Psoas muscle (tissue), 8 donors: Measurements from ENCODE around the gene PTPRO. TPM values are rescaled to one million over a fixed set of nuclear protein-coding genes. Genes with fewer than 3 reads are reported as not detected.
A peak's percentile ranks its signal among the peaks of the same experiment; 100 is the strongest.

Source experiments
- ATAC-seq, 4 donors: fragments of 200-7000 bp; cut with Tn5 transposase; one replicate each; pipeline ENCODE4 v1.9.1; 2020; ENCODE audit warnings: moderate library complexity in 3 of 4, mild to moderate bottlenecking in 2 of 4
- DNase-seq, 2 donors: peaks; one replicate each; pipeline ENCODE4 v3.0.0-alpha.2; 2020
- H3K27ac ChIP-seq: fragments of 200-600 bp; one replicate; pipeline ENCODE4 v1.8.0; 2022
- H3K27me3 ChIP-seq, 3 donors: fragments of 200-600 bp in 1 of 3; one replicate each; pipeline versions ENCODE4 v1.6.1 to v1.8.0; 2013 to 2022; ENCODE audit warnings: low read length in 2 of 3, mild to moderate bottlenecking in 2 of 3, moderate library complexity in 1 of 3; ENCODE audit not compliant: insufficient read depth in 3 of 3
- H3K36me3 ChIP-seq, 2 donors: fragments of 200-600 bp in 1 of 2; one replicate each; pipeline versions ENCODE4 v1.6.1 to v1.8.0; 2013 to 2022; ENCODE audit warnings: low read depth in 1 of 2, mild to moderate bottlenecking in 1 of 2, moderate library complexity in 1 of 2; ENCODE audit not compliant: insufficient read depth in 1 of 2
- H3K4me1 ChIP-seq: fragments of 200-600 bp; one replicate; pipeline ENCODE4 v1.8.0; 2022
- H3K4me3 ChIP-seq: fragments of 200-600 bp; one replicate; pipeline ENCODE4 v1.8.0; 2022; ENCODE audit warnings: mild to moderate bottlenecking
- H3K9me3 ChIP-seq: fragments of 200-600 bp; one replicate; pipeline ENCODE4 v1.8.0; 2022
- CTCF ChIP-seq: fragments of 200-600 bp; IDR thresholded peaks from one replicate; pipeline ENCODE4 v1.8.0; 2022; ENCODE audit warnings: antibody characterized with exemption
- WGBS, 3 donors: extraction: QIAGEN DNeasy Blood & Tissue Kit; methylation state at CpG; one replicate each; pipeline versions ENCODE4 v1.1.6 to v1.1.7; 2013; 5-methylcytosine and 5-hydroxymethylcytosine counted together
- intact Hi-C, 2 donors: fragments of 100-400 bp; cut with DNase I; formaldehyde crosslinking; loops; one replicate each; pipeline versions ENCODE4 v1.11.0 to v1.14.2; 2022
- polyA plus RNA-seq, 3 donors: library from polyadenylated mRNA; stranded (reverse); fragments of 200-250 nt; gene quantifications; one replicate each; pipeline ENCODE4 v1.2.3, GENCODE V29; 2013
- total RNA-seq, 4 donors: library from RNA; stranded (reverse); fragmentation: NEBNext Ultra II Directional in 2 of 4; extraction: Animal tissue kit (Norgen Biotek cat#: 25700) in 2 of 4; gene quantifications; one replicate each; pipeline versions ENCODE4 v1.2.1 to v1.2.4, GENCODE V29; 2021 to 2023
- donor health status: healthy with polysubstance abuse.
- donor health status: DM: no; HTN: no; CAD: no; lungs with moderate emphysema.
- donor health status: Bipolar disorder and iron deficiency.
- donor health status: healthy.
- donor health status: DM: yes; HTN: yes; CAD: no.
- donor health status: DM: no; HTN: no; CAD: no.
- donor health status: DM: no; HTN: no; CAD: no.
- donor health status: DM: yes; HTN: yes; CAD: no.

Gene PTPRO
- total and polyA plus RNA-seq, 7 donors, result 0.21 to 2.3 (median 0.45) TPM

GRCh38 chr12:15562263-15562662, 240.0 kb downstream of the PTPRO start:
- WGBS, 3 donors, result 27 to 38% (median 29%) methylated on average over 3 of the region's 3 CpGs
- Histone ChIP-seq H3K4me3 (no peak overlapping the region), H3K27me3 (peaks cover 0 to 5% (median 0%) of the 10 kb centered on the region in 3 donors), H3K27ac (no peak overlapping the region), H3K4me1 (no peaks in the 10 kb centered on the region), H3K9me3 (no peaks in the 10 kb centered on the region), H3K36me3 (no peaks in the 10 kb centered on the region)
- no peak for DNase-seq
- TF ChIP-seq CTCF, result no peak
- intact Hi-C loops, result no loop called here
- peak in 1 of 4 donors; percentile 29 for ATAC-seq

DNA sequence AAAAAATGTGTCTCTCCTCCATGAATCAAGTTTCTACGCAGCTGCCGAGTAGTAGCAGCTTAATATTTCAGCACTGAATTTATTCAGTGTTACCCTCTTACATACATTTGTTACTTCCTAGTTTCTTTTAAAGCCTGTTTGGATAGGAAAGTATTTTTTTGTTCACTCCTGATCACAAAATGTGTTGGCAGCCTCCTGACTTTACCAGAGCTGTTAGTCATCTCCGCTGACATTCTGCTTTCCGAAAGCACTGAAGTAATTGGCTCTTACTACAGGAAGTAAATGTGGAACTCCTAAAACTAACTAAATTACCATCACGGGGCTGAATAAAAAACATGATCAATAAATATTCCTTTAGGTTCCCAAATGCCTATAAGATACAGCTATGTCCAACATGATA, 241.4 kb downstream of the PTPRO start:
- Histone ChIP-seq H3K9me3 (no peaks in the 10 kb centered on the region), H3K4me1 (no peaks in the 10 kb centered on the region), H3K27me3 (peaks cover 0 to 5% (median 0%) of the 10 kb centered on the region in 3 donors), H3K36me3 (no peaks in the 10 kb centered on the region), H3K4me3 (peak overlapping the region; percentile 6), H3K27ac (peak overlapping the region; percentile 1)
- intact Hi-C loops, result no loop called here
- no peak for TF ChIP-seq CTCF
- ATAC-seq (peak in 1 of 4 donors; percentile 57), DNase-seq (no peak)
- 20 to 38% (median 20%) methylated on average over 5 of the region's 5 CpGs for WGBS, 3 donors

- no peak overlapping the region for H3K27ac ChIP-seq
- intact Hi-C loops, result no loop called here
- peaks cover 0 to 2% (median 0%) of the 10 kb centered on the region in 3 donors for H3K27me3 ChIP-seq
- no peak for TF ChIP-seq CTCF
- no peaks in the 10 kb centered on the region for H3K9me3 ChIP-seq
- DNase-seq (no peak), ATAC-seq (no peak)
- no peaks in the 10 kb centered on the region for H3K36me3 ChIP-seq
- WGBS, 3 donors, result 89 to 100% (median 97%) methylated on average over 1 of the region's 1 CpG
- H3K4me3 ChIP-seq, result no peak overlapping the region
- H3K4me1 ChIP-seq, result no peaks in the 10 kb centered on the region
Measured at GRCh38 chr12:15574353-15574752, 252.0 kb downstream of the PTPRO start.

DNA sequence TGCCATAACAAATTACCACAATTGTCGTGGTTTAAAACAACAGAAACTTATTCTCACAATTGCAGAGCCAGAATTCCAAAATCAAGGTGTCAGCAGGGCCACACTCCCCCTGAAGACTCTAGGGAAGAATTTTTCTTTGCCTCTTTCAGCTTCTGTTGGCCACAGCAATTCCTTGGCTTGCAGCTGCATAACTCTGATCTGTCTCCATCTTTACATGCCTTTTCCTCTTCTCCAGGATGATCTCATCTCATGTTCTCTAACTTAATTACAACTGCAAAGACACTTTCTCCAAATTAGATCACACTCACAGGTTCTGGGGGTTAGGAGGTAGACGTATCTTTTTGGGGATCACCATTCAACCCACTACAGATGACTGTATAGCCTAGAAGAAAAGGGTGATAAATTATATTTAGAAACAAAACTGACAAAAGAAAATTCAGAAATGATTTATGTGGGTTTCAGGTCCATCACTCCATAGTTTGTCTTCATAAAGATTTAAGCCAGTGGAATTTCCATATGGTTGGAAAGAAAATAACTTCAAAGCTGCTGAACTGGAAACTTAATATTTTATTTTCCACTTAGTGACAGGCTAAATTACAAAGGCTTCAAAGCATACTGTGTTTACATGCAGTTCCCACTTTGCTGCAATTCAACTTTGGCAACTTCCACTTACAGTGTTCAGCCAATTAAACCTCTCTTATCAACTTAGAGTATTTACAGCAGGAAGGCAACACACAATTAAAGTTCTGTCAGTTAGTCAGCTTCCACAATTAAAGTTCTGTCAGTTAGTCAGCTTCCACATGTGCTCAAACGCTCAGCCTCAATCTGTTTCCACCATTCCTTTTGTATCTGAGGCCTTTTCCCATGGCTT, 253.6 kb downstream of the PTPRO start:
- intact Hi-C loops, result no loop called here
- Histone ChIP-seq H3K36me3 (no peaks in the 10 kb centered on the region), H3K27ac (no peak overlapping the region), H3K4me1 (no peaks in the 10 kb centered on the region), H3K9me3 (no peaks in the 10 kb centered on the region), H3K4me3 (no peak overlapping the region), H3K27me3 (peaks cover 0 to 2% (median 0%) of the 10 kb centered on the region in 3 donors)
- WGBS, 3 donors, result 59 to 70% (median 67%) methylated on average over 3 of the region's 3 CpGs
- no peak for ATAC-seq
- no peak for DNase-seq
- TF ChIP-seq CTCF, result no peak
